IMR-90 (cell line): ENCODE measurements around the gene AJUBA. TPM values are rescaled to one million over a fixed set of nuclear protein-coding genes. Genes with fewer than 3 reads are reported as not detected.
A peak's percentile ranks its signal among the peaks of the same experiment; 100 is the strongest.

Experiments
- ATAC-seq: fragments of 200-7000 bp; cut with Tn5 transposase; 2 replicates; pipeline ENCODE4 v1.9.1; 2020; ENCODE audit warnings: low read depth, mild to moderate bottlenecking, moderate library complexity
- BruUV-seq: library from RNA; stranded (reverse); fragments of 400-500 nt; replicated peaks from 2 replicates; lab custom pipeline; 2021; lab: Mats Ljungman, UMichigan
- CTCF ChIA-PET: fragments of 300-600 bp; formaldehyde crosslinking; extraction: SDS; loops from one replicate; lab custom pipeline; 2021; ENCODE audit warnings: antibody characterized with exemption; lab: Yijun Ruan, JAX
- POLR2A ChIA-PET: fragments of 300-600 bp; sonication (Branson Sonifier 250); formaldehyde crosslinking; loops from one replicate; lab custom pipeline; 2022; ENCODE audit warnings: antibody characterized with exemption; ENCODE audit not compliant: unreplicated experiment; lab: Charles Lee
- DNase-seq: peaks from one replicate; pipeline ENCODE4 v3.0.0; 2013
- H2AFZ ChIP-seq: replicated peaks from 2 replicates; pipeline ENCODE3; 2013; ENCODE audit warnings: low read length, mild to moderate bottlenecking; ENCODE audit not compliant: poor library complexity
- H2AK5ac ChIP-seq: 2 replicates; pipeline ENCODE4 v1.6.1; 2013; ENCODE audit warnings: low read depth, low read length, inconsistent platforms
- H2AK9ac ChIP-seq: replicated peaks from 2 replicates; pipeline ENCODE3; 2013; ENCODE audit warnings: mild to moderate bottlenecking, low read depth, low read length, moderate library complexity; ENCODE audit not compliant: poor library complexity
- H2BK120ac ChIP-seq: 2 replicates; pipeline ENCODE4 v1.6.1; 2013; ENCODE audit warnings: low read depth, low read length, inconsistent platforms
- H2BK15ac ChIP-seq: 3 replicates; pipeline ENCODE4 v1.6.1; 2013; ENCODE audit warnings: low read depth, low read length, inconsistent platforms
- H2BK20ac ChIP-seq: 2 replicates; pipeline ENCODE4 v1.6.1; 2013; ENCODE audit warnings: low read depth, mild to moderate bottlenecking, inconsistent platforms, low read length, moderate library complexity
- H2BK5ac ChIP-seq: 2 replicates; pipeline ENCODE4 v1.6.1; 2013; ENCODE audit warnings: mild to moderate bottlenecking, low read depth, low read length, inconsistent platforms; ENCODE audit not compliant: poor library complexity, severe bottlenecking
- H3K14ac ChIP-seq: replicated peaks from 2 replicates; pipeline ENCODE4 v1.6.1; 2013; ENCODE audit warnings: low read depth, low read length, inconsistent platforms
- H3K18ac ChIP-seq: 2 replicates; pipeline ENCODE4 v1.6.1; 2013; ENCODE audit warnings: low read depth, low read length, control low read depth
- H3K23ac ChIP-seq: 2 replicates; pipeline ENCODE4 v1.6.1; 2013; ENCODE audit warnings: low read depth, low read length, inconsistent platforms
- H3K27ac ChIP-seq: 2 replicates; pipeline ENCODE4 v1.5.1; 2013; ENCODE audit warnings: mild to moderate bottlenecking, control low read depth, low read length; ENCODE audit not compliant: insufficient read depth
- H3K27me3 ChIP-seq: 2 replicates; pipeline ENCODE4 v1.6.1; 2013; ENCODE audit warnings: low read length; ENCODE audit not compliant: control insufficient read depth, insufficient read depth
- H3K36me3 ChIP-seq: 2 replicates; pipeline ENCODE4 v1.6.1; 2013; ENCODE audit warnings: low read length, mixed read lengths; ENCODE audit not compliant: control insufficient read depth, insufficient read depth
- H3K4ac ChIP-seq: 2 replicates; pipeline ENCODE4 v1.6.1; 2013; ENCODE audit warnings: low read depth, low read length, inconsistent platforms
- H3K4me1 ChIP-seq: 2 replicates; pipeline ENCODE4 v1.6.1; 2013; ENCODE audit warnings: low read length, mixed read lengths; ENCODE audit not compliant: control insufficient read depth, insufficient read depth
- H3K4me2 ChIP-seq: 2 replicates; pipeline ENCODE4 v1.6.1; 2013; ENCODE audit warnings: low read depth, mild to moderate bottlenecking, control low read depth, low read length, moderate library complexity
- H3K4me3 ChIP-seq: 2 replicates; pipeline ENCODE4 v1.5.1; 2013; ENCODE audit warnings: low read depth, mild to moderate bottlenecking, control low read depth, low read length, moderate library complexity; ENCODE audit not compliant: insufficient read depth
- H3K56ac ChIP-seq: 2 replicates; pipeline ENCODE4 v1.6.1; 2013; ENCODE audit warnings: low read length, inconsistent platforms; ENCODE audit not compliant: insufficient read depth; ENCODE audit errors: extremely low read depth
- H3K79me1 ChIP-seq, 2 experiments: 2 replicates each; pipeline ENCODE4 v1.6.1; 2013; ENCODE audit warnings: low read length in 2 of 2, inconsistent platforms in 1 of 2, low read depth in 1 of 2
- H3K9ac ChIP-seq: 2 replicates; pipeline ENCODE4 v1.6.1; 2013; ENCODE audit warnings: low read depth, low read length, control low read depth
- H3K9me1 ChIP-seq: 2 replicates; pipeline ENCODE4 v1.6.1; 2013; ENCODE audit warnings: low read length, inconsistent platforms; ENCODE audit not compliant: insufficient read depth
- H3K9me3 ChIP-seq: 2 replicates; pipeline ENCODE4 v1.6.1; 2013; ENCODE audit warnings: low read length; ENCODE audit not compliant: control insufficient read depth, insufficient read depth
- H4K20me1 ChIP-seq: 2 replicates; pipeline ENCODE4 v1.6.1; 2013; ENCODE audit warnings: low read length, inconsistent platforms; ENCODE audit not compliant: insufficient read depth
- H4K5ac ChIP-seq: 2 replicates; pipeline ENCODE4 v1.6.1; 2013; ENCODE audit warnings: mild to moderate bottlenecking, low read depth, low read length, control low read depth
- H4K8ac ChIP-seq, 2 experiments: 2 replicates each; pipeline ENCODE4 v1.6.1; 2013; ENCODE audit warnings: low read depth in 2 of 2, low read length in 2 of 2, control low read depth in 1 of 2, inconsistent platforms in 1 of 2
- H4K91ac ChIP-seq: 2 replicates; pipeline ENCODE4 v1.6.1; 2013; ENCODE audit warnings: low read depth, low read length, inconsistent platforms; ENCODE audit not compliant: insufficient read depth
- BHLHE40 ChIP-seq: fragments of 150-350 bp; IDR thresholded peaks from 2 replicates; pipeline ENCODE4 v1.6.1; 2016; ENCODE audit warnings: mild to moderate bottlenecking, low read depth, low read length
- CEBPB ChIP-seq: IDR thresholded peaks from 2 replicates; pipeline ENCODE4 v1.6.1; 2012; ENCODE audit warnings: low read depth, low read length, improper control_type of control experiment
- CHD1 ChIP-seq: IDR thresholded peaks from 2 replicates; pipeline ENCODE4 v1.6.1; 2012; ENCODE audit warnings: low read depth, low read length, improper control_type of control experiment
- ELK1 ChIP-seq: fragments of 150-350 bp; IDR thresholded peaks from 2 replicates; pipeline ENCODE4 v1.6.1; 2016; ENCODE audit warnings: low read depth, mild to moderate bottlenecking, low read length, moderate library complexity, borderline replicate concordance
- MAFK ChIP-seq: IDR thresholded peaks from 2 replicates; pipeline ENCODE4 v1.6.1; 2012; ENCODE audit warnings: low read depth, low read length, improper control_type of control experiment
- MAZ ChIP-seq: IDR thresholded peaks from 2 replicates; pipeline ENCODE4 v1.6.1; 2012; ENCODE audit warnings: low read depth, mild to moderate bottlenecking, low read length, improper control_type of control experiment, moderate library complexity, borderline replicate concordance
- MXI1 ChIP-seq: IDR thresholded peaks from 2 replicates; pipeline ENCODE4 v1.6.1; 2012; ENCODE audit warnings: low read depth, mild to moderate bottlenecking, low read length, moderate library complexity, borderline replicate concordance
- POLR2A ChIP-seq: IDR thresholded peaks from 2 replicates; pipeline ENCODE4 v1.6.1; 2012; ENCODE audit warnings: mild to moderate bottlenecking, low read depth, low read length
- RAD21 ChIP-seq: IDR thresholded peaks from 2 replicates; pipeline ENCODE4 v1.6.1; 2012; ENCODE audit warnings: low read length, improper control_type of control experiment
- RCOR1 ChIP-seq: IDR thresholded peaks from 2 replicates; pipeline ENCODE4 v1.6.1; 2012; ENCODE audit warnings: mild to moderate bottlenecking, low read length, improper control_type of control experiment; ENCODE audit not compliant: insufficient replicate concordance
- RFX5 ChIP-seq: IDR thresholded peaks from 2 replicates; pipeline ENCODE4 v1.8.0; 2012; ENCODE audit warnings: low read depth, mild to moderate bottlenecking, low read length, moderate library complexity
- SMC3 ChIP-seq: fragments of 150-350 bp; IDR thresholded peaks from 2 replicates; pipeline ENCODE4 v1.6.1; 2016; ENCODE audit warnings: low read depth, mild to moderate bottlenecking, antibody characterized with exemption, low read length, moderate library complexity
- USF2 ChIP-seq: fragments of 150-350 bp; IDR thresholded peaks from 2 replicates; pipeline ENCODE4 v1.6.1; 2017; ENCODE audit warnings: mild to moderate bottlenecking, antibody characterized with exemption, low read length, low read depth
- WGBS, 2 experiments: methylation state at CpG; one replicate each; pipeline versions ENCODE4 v1.1.5 to v1.1.7; 2013; ENCODE audit warnings: missing lambda C conversion rate in 2 of 2; ENCODE audit not compliant: insufficient read length in 1 of 2; ENCODE audit errors: extremely low coverage in 2 of 2; 5-methylcytosine and 5-hydroxymethylcytosine counted together
- dilution Hi-C: fragments of 300-500 bp; cut with HindIII; formaldehyde crosslinking; loops from one replicate; pipeline ENCODE4 v1.14.3; 2018; ENCODE audit warnings: low sequenced_read_pairs; ENCODE audit not compliant: unreplicated experiment
- in situ Hi-C: fragments of 300-500 bp; cut with MboI; formaldehyde crosslinking; loops from 3 replicates; pipeline ENCODE4 v1.14.3; 2019; ENCODE audit warnings: low sequenced_read_pairs, inconsistent platforms, mixed read lengths
- intact Hi-C: fragments of 100-400 bp; cut with micrococcal nuclease; formaldehyde crosslinking; loops from 2 replicates; pipeline ENCODE4 v1.10.0; 2022
- polyA plus RNA-seq, 3 experiments: library from polyadenylated mRNA; depleted of rRNA; stranded (reverse); fragments of >200 nt; gene quantifications; 2 replicates each; pipeline ENCODE4 v1.2.3, GENCODE V29; 2012; ENCODE audit warnings: low replicate concordance in 1 of 3
- total RNA-seq: library from RNA; depleted of rRNA; stranded (reverse); fragments of >200 nt; gene quantifications from 2 replicates; pipeline ENCODE4 v1.2.3, GENCODE V29; 2012

The AJUBA gene
- total and polyA plus RNA-seq, 2 of the 4 experiments (the other 2 are of a cell fraction), result 46.4 to 67.6 TPM

- no CpG with 5 or more reads among the region's 8 CpGs for WGBS, 2 experiments
- Histone ChIP-seq H2AK9ac (peak overlapping the region; percentile 99), H3K14ac (peak overlapping the region; percentile 95), H2BK15ac (peak overlapping the region; percentile 83), H3K23ac (peak overlapping the region; percentile 96), H2AFZ (no peak overlapping the region), H3K18ac (peak overlapping the region; percentile 77), H3K27me3 (no peaks in the 10 kb centered on the region), H3K4ac (peak overlapping the region; percentile 89), H3K9me3 (no peaks in the 10 kb centered on the region), H3K4me2 (peak overlapping the region; percentile 92), H4K8ac (peak overlapping the region; percentile 87 to 89), H2BK120ac (peak overlapping the region; percentile 84), H3K4me1 (peaks cover 36% of the 10 kb centered on the region), H4K91ac (peak overlapping the region; percentile 96), H3K9me1 (peaks cover 5% of the 10 kb centered on the region; the same call in 1 of the 2 replicates), H4K20me1 (peaks cover 21% of the 10 kb centered on the region), H2BK5ac (peak overlapping the region; percentile 86), H2AK5ac (peak overlapping the region; percentile 97), H4K5ac (peak overlapping the region; percentile 21; the same call in 1 of the 2 replicates), H3K27ac (peak overlapping the region; percentile 81), H3K36me3 (peaks cover 24% of the 10 kb centered on the region), H3K4me3 (peak overlapping the region; percentile 87), H3K56ac (peak overlapping the region; percentile 99), H3K79me1 (peaks cover 28 to 64% of the 10 kb centered on the region in 2 experiments), H2BK20ac (peak overlapping the region; percentile 41), H3K9ac (peak overlapping the region; percentile 90)
- intact Hi-C loops, result loop anchor here (5.0 to 10.0 kb wide), 5 partner anchors 108 to 593 kb away; partner anchors contain the start of genes LRP10, MMP14 and SLC7A8
- ATAC-seq (no peak), DNase-seq (no peak)
- no TSS peak for BruUV-seq
- in situ Hi-C loops, result no loop called here
- POLR2A ChIA-PET, result no interaction called here
- TF ChIP-seq MAZ, result no peak
- TF ChIP-seq SMC3, result no peak
- TF ChIP-seq MAFK, result no peak
- no peak for TF ChIP-seq RFX5
- TF ChIP-seq USF2, result no peak
- TF ChIP-seq CHD1, result no peak
- no peak for TF ChIP-seq MXI1
- no peak for TF ChIP-seq RCOR1
- TF ChIP-seq BHLHE40, result no peak
- TF ChIP-seq POLR2A, result no peak; the same call in 1 of the 2 replicates
- TF ChIP-seq RAD21, result no peak
- no peak for TF ChIP-seq CEBPB
- no peak for TF ChIP-seq ELK1
- dilution Hi-C loops, result no loop called here
- CTCF ChIA-PET, result no interaction called here
These were observed 2.5 kb downstream of the AJUBA start for GRCh38 chr14:22979748-22980392.
